ENCODE results near the gene CXADR.

- TF ChIP-seq CTCF (IDR thresholded peaks at IDR 0.05) = no peak
- no peak for TF ChIP-seq POLR2A (IDR thresholded peaks at IDR 0.05)
These were observed 33.2 kb upstream of the CXADR start for GRCh38 chr21:17479606-17480005.
